Measurements from ENCODE around the gene FASTK.

GRCh38 chr7:151086802-151087244 is 6.2 kb upstream of the FASTK start:
- TF ChIP-seq CTCF (IDR thresholded peaks at IDR 0.05) (no peak), POLR2A (IDR thresholded peaks at IDR 0.05) (no peak), POLR2AphosphoS5 (IDR thresholded peaks at IDR 0.05) (no peak), EP300 (IDR thresholded peaks at IDR 0.05) (no peak)
